ENCODE data around the gene SS18L1.

DNA sequence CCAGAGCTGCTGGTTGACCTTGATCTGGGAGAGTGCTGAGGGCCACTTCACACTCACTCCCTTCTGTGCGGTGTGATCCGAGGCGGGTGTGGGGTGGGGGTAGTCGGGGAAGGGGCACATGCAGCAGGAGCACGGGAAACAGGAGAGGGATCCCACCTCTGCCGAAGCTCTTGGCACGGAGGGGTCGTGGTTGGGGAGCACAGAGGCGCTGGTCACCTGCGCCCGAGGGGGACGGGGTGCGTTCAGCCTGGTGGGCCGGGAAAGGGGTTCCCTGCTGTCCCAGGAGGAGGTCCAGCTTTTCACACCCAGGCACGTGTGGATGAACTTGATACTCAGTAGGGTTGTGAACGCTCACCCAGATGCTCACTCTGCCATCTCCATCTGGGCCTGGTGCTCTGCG, 17.3 kb downstream of the SS18L1 start:
- TF ChIP-seq, protein P1, sequence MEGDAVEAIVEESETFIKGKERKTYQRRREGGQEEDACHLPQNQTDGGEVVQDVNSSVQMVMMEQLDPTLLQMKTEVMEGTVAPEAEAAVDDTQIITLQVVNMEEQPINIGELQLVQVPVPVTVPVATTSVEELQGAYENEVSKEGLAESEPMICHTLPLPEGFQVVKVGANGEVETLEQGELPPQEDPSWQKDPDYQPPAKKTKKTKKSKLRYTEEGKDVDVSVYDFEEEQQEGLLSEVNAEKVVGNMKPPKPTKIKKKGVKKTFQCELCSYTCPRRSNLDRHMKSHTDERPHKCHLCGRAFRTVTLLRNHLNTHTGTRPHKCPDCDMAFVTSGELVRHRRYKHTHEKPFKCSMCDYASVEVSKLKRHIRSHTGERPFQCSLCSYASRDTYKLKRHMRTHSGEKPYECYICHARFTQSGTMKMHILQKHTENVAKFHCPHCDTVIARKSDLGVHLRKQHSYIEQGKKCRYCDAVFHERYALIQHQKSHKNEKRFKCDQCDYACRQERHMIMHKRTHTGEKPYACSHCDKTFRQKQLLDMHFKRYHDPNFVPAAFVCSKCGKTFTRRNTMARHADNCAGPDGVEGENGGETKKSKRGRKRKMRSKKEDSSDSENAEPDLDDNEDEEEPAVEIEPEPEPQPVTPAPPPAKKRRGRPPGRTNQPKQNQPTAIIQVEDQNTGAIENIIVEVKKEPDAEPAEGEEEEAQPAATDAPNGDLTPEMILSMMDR (IDR thresholded peaks at IDR 0.05; ENCODE audit: insufficient read depth, low read depth, low read length) = no peak
- TF ChIP-seq EZH2 (IDR thresholded peaks at IDR 0.05; ENCODE audit: insufficient read depth, low read length) = no peak

Data from astrocyte (in vitro differentiated cells and primary cell).